ACC112 (cell line): Measurements from ENCODE around the gene STXBP4.

Experiments
- H2AFZ ChIP-seq: fragments of 200-600 bp; sonication (generic); one replicate; pipeline ENCODE4 v1.6.0; 2017; ENCODE audit warnings: antibody characterized with exemption, low read length; ENCODE audit not compliant: unreplicated experiment
- H3K27ac ChIP-seq: fragments of 200-600 bp; sonication (generic); 2 replicates; pipeline ENCODE4 v1.5.1; 2014; ENCODE audit warnings: low read depth, mild to moderate bottlenecking, antibody characterized with exemption, low read length, moderate library complexity
- H3K27me3 ChIP-seq: fragments of 200-600 bp; sonication (generic); 2 replicates; pipeline ENCODE4 v1.6.1; 2014; ENCODE audit warnings: mild to moderate bottlenecking, antibody characterized with exemption, low read length, moderate library complexity, mixed read lengths; ENCODE audit not compliant: insufficient read depth
- H3K36me3 ChIP-seq: fragments of 200-600 bp; sonication (generic); 2 replicates; pipeline ENCODE4 v1.6.1; 2016; ENCODE audit warnings: mild to moderate bottlenecking, antibody characterized with exemption, low read length, moderate library complexity, mixed read lengths; ENCODE audit not compliant: insufficient read depth
- H3K4me1 ChIP-seq: fragments of 200-600 bp; sonication (generic); one replicate; pipeline ENCODE4 v1.6.1; 2016; ENCODE audit warnings: low read length, mixed read lengths; ENCODE audit not compliant: insufficient read depth, unreplicated experiment, control insufficient read depth
- H3K4me3 ChIP-seq: fragments of 200-600 bp; sonication (generic); 2 replicates; pipeline ENCODE4 v1.5.1; 2014; ENCODE audit warnings: mild to moderate bottlenecking, low read depth, low read length
- H3K79me2 ChIP-seq: fragments of 200-600 bp; sonication (generic); one replicate; pipeline ENCODE4 v1.6.0; 2016; ENCODE audit warnings: low read length; ENCODE audit not compliant: control insufficient read depth, unreplicated experiment, insufficient read depth

The STXBP4 gene

GRCh38 chr17:55190748-55191147 is 222.2 kb downstream of the STXBP4 start:
- Histone ChIP-seq H3K27ac (no peak overlapping the region), H3K36me3 (no peaks in the 10 kb centered on the region), H3K4me3 (no peak overlapping the region), H3K27me3 (0 out of 2 replicates have a peak, but pooled peaks cover 6% of the 10 kb centered on the region), H2AFZ (no peak overlapping the region), H3K79me2 (no peaks in the 10 kb centered on the region), H3K4me1 (no peaks in the 10 kb centered on the region)

GRCh38 chr17:55198690-55199370 is 230.3 kb downstream of the STXBP4 start:
- no peak overlapping the region for H2AFZ ChIP-seq
- no peak overlapping the region for H3K27ac ChIP-seq
- no peaks in the 10 kb centered on the region for H3K36me3 ChIP-seq
- H3K4me1 ChIP-seq = no peaks in the 10 kb centered on the region
- no peaks in the 10 kb centered on the region for H3K79me2 ChIP-seq
- no peak overlapping the region for H3K4me3 ChIP-seq
- H3K27me3 ChIP-seq = peaks cover 9% of the 10 kb centered on the region; the same call in 1 of the 2 replicates

GRCh38 chr17:55200904-55201303 is 232.3 kb downstream of the STXBP4 start:
- Histone ChIP-seq H3K79me2 (no peaks in the 10 kb centered on the region), H2AFZ (no peak overlapping the region), H3K36me3 (no peaks in the 10 kb centered on the region), H3K4me3 (no peak overlapping the region), H3K4me1 (no peaks in the 10 kb centered on the region), H3K27me3 (peaks cover 9% of the 10 kb centered on the region; the same call in 1 of the 2 replicates), H3K27ac (no peak overlapping the region)

- no peak overlapping the region for H3K27ac ChIP-seq
- no peaks in the 10 kb centered on the region for H3K36me3 ChIP-seq
- no peak overlapping the region for H2AFZ ChIP-seq
- no peaks in the 10 kb centered on the region for H3K4me1 ChIP-seq
- peaks cover 9% of the 10 kb centered on the region; the same call in 1 of the 2 replicates for H3K27me3 ChIP-seq
- H3K4me3 ChIP-seq = no peak overlapping the region
- no peaks in the 10 kb centered on the region for H3K79me2 ChIP-seq
These were observed 232.9 kb downstream of the STXBP4 start for GRCh38 chr17:55201308-55201932.

GRCh38 chr17:55202896-55203295 is 234.3 kb downstream of the STXBP4 start:
- H3K27ac ChIP-seq = no peak overlapping the region
- H3K27me3 ChIP-seq = peaks cover 9% of the 10 kb centered on the region; the same call in 1 of the 2 replicates

GRCh38 chr17:55208078-55208812 is 239.7 kb downstream of the STXBP4 start:
- no peak overlapping the region for H3K27ac ChIP-seq
- H3K79me2 ChIP-seq = no peaks in the 10 kb centered on the region
- H3K4me1 ChIP-seq = no peaks in the 10 kb centered on the region
- H2AFZ ChIP-seq = no peak overlapping the region
- H3K27me3 ChIP-seq = peaks cover 2% of the 10 kb centered on the region; the same call in 1 of the 2 replicates
- H3K4me3 ChIP-seq = no peak overlapping the region
- H3K36me3 ChIP-seq = no peaks in the 10 kb centered on the region

More at GRCh38 chr17:55202896-55203295, 234.3 kb downstream of the STXBP4 start:
- H3K4me3 ChIP-seq = no peak overlapping the region
- H3K79me2 ChIP-seq = no peaks in the 10 kb centered on the region
- H3K36me3 ChIP-seq = no peaks in the 10 kb centered on the region
- H2AFZ ChIP-seq = no peak overlapping the region
- no peaks in the 10 kb centered on the region for H3K4me1 ChIP-seq

- Histone ChIP-seq H2AFZ (no peak overlapping the region), H3K79me2 (no peaks in the 10 kb centered on the region), H3K4me3 (no peak overlapping the region), H3K27ac (no peak overlapping the region), H3K36me3 (no peaks in the 10 kb centered on the region), H3K27me3 (no peaks in the 10 kb centered on the region), H3K4me1 (no peaks in the 10 kb centered on the region)
These were observed 241.7 kb downstream of the STXBP4 start for GRCh38 chr17:55210292-55210691.

GRCh38 chr17:55212880-55213279 is 244.3 kb downstream of the STXBP4 start:
- Histone ChIP-seq H3K79me2 (no peaks in the 10 kb centered on the region), H3K36me3 (no peaks in the 10 kb centered on the region), H3K4me3 (no peak overlapping the region), H2AFZ (no peak overlapping the region), H3K27me3 (peaks cover 6% of the 10 kb centered on the region; the same call in 1 of the 2 replicates), H3K4me1 (no peaks in the 10 kb centered on the region), H3K27ac (no peak overlapping the region)

GRCh38 chr17:55215711-55216110 is 247.1 kb downstream of the STXBP4 start:
- H3K4me1 ChIP-seq = no peaks in the 10 kb centered on the region
- H3K79me2 ChIP-seq = no peaks in the 10 kb centered on the region

GRCh38 chr17:55216888-55217287 is 248.3 kb downstream of the STXBP4 start:
- peaks cover 26% of the 10 kb centered on the region for H3K27me3 ChIP-seq
- no peaks in the 10 kb centered on the region for H3K36me3 ChIP-seq
- no peak overlapping the region for H2AFZ ChIP-seq
- no peaks in the 10 kb centered on the region for H3K79me2 ChIP-seq
- no peaks in the 10 kb centered on the region for H3K4me1 ChIP-seq
- no peak overlapping the region for H3K4me3 ChIP-seq
- H3K27ac ChIP-seq = no peak overlapping the region

More at GRCh38 chr17:55215711-55216110, 247.1 kb downstream of the STXBP4 start:
- no peak overlapping the region for H3K4me3 ChIP-seq
- H3K36me3 ChIP-seq = no peaks in the 10 kb centered on the region
- no peak overlapping the region for H2AFZ ChIP-seq
- H3K27ac ChIP-seq = no peak overlapping the region
- peaks cover 26% of the 10 kb centered on the region for H3K27me3 ChIP-seq
